ENCODE measurements around the gene GRIN3B. TPM values are rescaled to one million over a fixed set of nuclear protein-coding genes. Genes with fewer than 3 reads are reported as not detected.
A peak's percentile ranks its signal among the peaks of the same experiment; 100 is the strongest.

GRIN3B gene
- total RNA-seq, 4 donors from 2014 or later: 0.48 TPM; not detected in 3

GRCh38 chr19:1018393-1018792 lies 18.2 kb downstream of the GRIN3B start:
- H3K4me1 ChIP-seq: peaks cover 6 to 39% of the 10 kb centered on the region in 2 donors
- TF ChIP-seq POLR2A (IDR thresholded peaks at IDR 0.05): no peak
- TF ChIP-seq CTCF (IDR thresholded peaks at IDR 0.05): no peak
- no peaks in the 10 kb centered on the region for H3K27me3 ChIP-seq
- no peak overlapping the region for H3K4me3 ChIP-seq
- no peak overlapping the region for H3K27ac ChIP-seq
- no peaks in the 10 kb centered on the region for H3K9me3 ChIP-seq
- no peak for DNase-seq
- no peaks in the 10 kb centered on the region for H3K36me3 ChIP-seq
- intact Hi-C loops (cut with DNase I; ENCODE audit: low total_unique reads): loop anchor here (5.0 kb wide), 1 partner anchor 174 kb away; no protein-coding TSS in a partner anchor

- intact Hi-C loops (cut with DNase I; ENCODE audit: low total_unique reads): loop anchor here (5.0 kb wide), 1 partner anchor 173 kb away; no protein-coding TSS in a partner anchor
- H3K4me3 ChIP-seq: peak overlapping the region; percentile 72 to 90
- DNase-seq: no peak
- peaks cover 6 to 39% of the 10 kb centered on the region in 2 donors for H3K4me1 ChIP-seq
- H3K27me3 ChIP-seq: no peaks in the 10 kb centered on the region
- no peaks in the 10 kb centered on the region for H3K9me3 ChIP-seq
- TF ChIP-seq POLR2A (IDR thresholded peaks at IDR 0.05) (no peak), CTCF (IDR thresholded peaks at IDR 0.05) (no peak)
- H3K36me3 ChIP-seq: no peaks in the 10 kb centered on the region
- H3K27ac ChIP-seq: no peak overlapping the region
Measured at GRCh38 chr19:1018932-1019615, 18.9 kb downstream of the GRIN3B start.

- Histone ChIP-seq H3K27me3 (no peaks in the 10 kb centered on the region), H3K27ac (no peak overlapping the region), H3K4me1 (peaks cover 6 to 39% of the 10 kb centered on the region in 2 donors), H3K4me3 (peak overlapping the region; percentile 72 to 90), H3K36me3 (no peaks in the 10 kb centered on the region), H3K9me3 (no peaks in the 10 kb centered on the region)
- DNase-seq: no peak
- no peak for TF ChIP-seq POLR2A (IDR thresholded peaks at IDR 0.05)
- no peak for TF ChIP-seq CTCF (IDR thresholded peaks at IDR 0.05)
- intact Hi-C loops (cut with DNase I; ENCODE audit: low total_unique reads): loop anchor here (5.0 kb wide), 1 partner anchor 173 kb away; no protein-coding TSS in a partner anchor
Measured at GRCh38 chr19:1019616-1019961, 19.4 kb downstream of the GRIN3B start.

GRCh38 chr19:1019980-1020867 lies 20.0 kb downstream of the GRIN3B start:
- intact Hi-C loops (cut with DNase I; ENCODE audit: low total_unique reads): loop anchor here (5.0 kb wide), 1 partner anchor 172 kb away; no protein-coding TSS in a partner anchor
- peaks cover 6 to 39% of the 10 kb centered on the region in 2 donors for H3K4me1 ChIP-seq
- no peaks in the 10 kb centered on the region for H3K36me3 ChIP-seq
- H3K27me3 ChIP-seq: no peaks in the 10 kb centered on the region
- no peaks in the 10 kb centered on the region for H3K9me3 ChIP-seq
- peak; percentile 56 for DNase-seq
- peak overlapping the region; percentile 90 to 95 for H3K27ac ChIP-seq
- TF ChIP-seq POLR2A (IDR thresholded peaks at IDR 0.05) (no peak), CTCF (IDR thresholded peaks at IDR 0.05) (no peak)
- H3K4me3 ChIP-seq: peak overlapping the region; percentile 72 to 90

All from uterus (tissue), 4 donors.